PC-9 (cell line): ENCODE data around the gene VAC14. TPM values are rescaled to one million over a fixed set of nuclear protein-coding genes. Genes with fewer than 3 reads are reported as not detected.

Experiments used
- BruUV-seq: library from RNA; stranded (reverse); fragments of 400-500 nt; replicated peaks from 2 replicates; lab custom pipeline; 2021; lab: Mats Ljungman, UMichigan
- CTCF ChIA-PET: fragments of 300-600 bp; sonication (Branson Sonifier 250); formaldehyde crosslinking; loops from one replicate; lab custom pipeline; 2022; ENCODE audit warnings: antibody characterized with exemption; lab: Charles Lee
- POLR2A ChIA-PET: fragments of 300-600 bp; sonication (Branson Sonifier 250); formaldehyde crosslinking; loops from one replicate; lab custom pipeline; 2022; ENCODE audit warnings: antibody characterized with exemption; ENCODE audit not compliant: unreplicated experiment; lab: Charles Lee
- DNase-seq, 2 experiments: peaks; one replicate each; pipeline versions ENCODE4 v3.0.0 to v3.0.0-alpha.2; 2015 to 2022; ENCODE audit warnings: mixed read lengths in 1 of 2
- H2AFZ ChIP-seq: fragments of 200-600 bp; sonication (generic); 2 replicates; pipeline ENCODE4 v1.8.1; 2017; ENCODE audit warnings: antibody characterized with exemption
- H3F3A ChIP-seq: fragments of 200-600 bp; sonication (generic); 2 replicates; pipeline ENCODE4 v1.8.1; 2017; ENCODE audit warnings: antibody characterized with exemption, mild to moderate bottlenecking, low read depth; ENCODE audit not compliant: insufficient read depth
- H3K27ac ChIP-seq: fragments of 200-600 bp; sonication (generic); 2 replicates; pipeline ENCODE4 v1.6.1; 2016; ENCODE audit warnings: mixed run types
- H3K27me3 ChIP-seq: fragments of 200-600 bp; sonication (generic); 2 replicates; pipeline ENCODE4 v1.6.1; 2016; ENCODE audit warnings: low read depth, mixed run types; ENCODE audit not compliant: insufficient read depth
- H3K36me3 ChIP-seq: fragments of 200-600 bp; sonication (generic); 2 replicates; pipeline ENCODE4 v1.6.1; 2016; ENCODE audit warnings: low read depth, mixed run types
- H3K4me1 ChIP-seq: fragments of 200-600 bp; sonication (generic); replicated peaks from 2 replicates; pipeline ENCODE4 v1.6.1; 2016; ENCODE audit warnings: mixed run types; ENCODE audit not compliant: insufficient read depth
- H3K4me2 ChIP-seq: fragments of 200-600 bp; sonication (generic); 2 replicates; pipeline ENCODE4 v1.6.1; 2017; ENCODE audit warnings: mixed run types
- H3K4me3 ChIP-seq: fragments of 200-600 bp; sonication (generic); 2 replicates; pipeline ENCODE4 v1.6.1; 2016; ENCODE audit warnings: mixed run types
- H3K79me2 ChIP-seq: fragments of 200-600 bp; sonication (generic); 2 replicates; pipeline ENCODE4 v1.6.1; 2017; ENCODE audit warnings: low read depth, mixed run types
- H3K9me2 ChIP-seq: fragments of 200-600 bp; sonication (generic); 2 replicates; pipeline ENCODE4 v1.8.1; 2017; ENCODE audit warnings: mild to moderate bottlenecking; ENCODE audit not compliant: insufficient read depth
- H3K9me3 ChIP-seq: fragments of 200-600 bp; sonication (generic); 2 replicates; pipeline ENCODE4 v1.8.1; 2016; ENCODE audit warnings: low read depth; ENCODE audit not compliant: insufficient read depth
- H4K20me1 ChIP-seq: fragments of 200-600 bp; sonication (generic); 2 replicates; pipeline ENCODE4 v1.8.1; 2017; ENCODE audit not compliant: insufficient read depth
- CTCF ChIP-seq: fragments of 200-600 bp; sonication (generic); conservative IDR thresholded peaks from 2 replicates; pipeline ENCODE4 v1.6.1; 2017; ENCODE audit warnings: mixed run types, antibody characterized with exemption, mild to moderate bottlenecking, moderate library complexity
- EZH2 ChIP-seq: fragments of 200-600 bp; sonication (generic); IDR thresholded peaks from 2 replicates; pipeline ENCODE4 v1.8.0; 2017; ENCODE audit warnings: antibody characterized with exemption, low read depth
- intact Hi-C: fragments of 100-400 bp; cut with micrococcal nuclease; formaldehyde crosslinking; loops from one replicate; pipeline ENCODE4 v1.10.0; 2022; ENCODE audit not compliant: unreplicated experiment
- total RNA-seq: library from RNA; stranded (reverse); gene quantifications from 2 replicates; pipeline ENCODE4 v1.2.3, GENCODE V29; 2021

The VAC14 gene
- total RNA-seq, 1 experiment from 2014 or later: 46.8 TPM

GRCh38 chr16:70661534-70661917 is 139.4 kb downstream of the VAC14 start:
- no peak for DNase-seq
- TF ChIP-seq CTCF (no peak), EZH2 (no peak)
- Histone ChIP-seq H3K4me3 (no peak overlapping the region), H3K9me2 (no peaks in the 10 kb centered on the region), H3F3A (peaks cover 3% of the 10 kb centered on the region; the same call in 1 of the 2 replicates), H4K20me1 (no peaks in the 10 kb centered on the region), H3K27ac (no peak overlapping the region), H3K79me2 (no peaks in the 10 kb centered on the region), H2AFZ (no peak overlapping the region), H3K36me3 (no peaks in the 10 kb centered on the region), H3K27me3 (no peaks in the 10 kb centered on the region), H3K4me2 (no peak overlapping the region), H3K9me3 (no peaks in the 10 kb centered on the region), H3K4me1 (no peaks in the 10 kb centered on the region)
- BruUV-seq: no TSS peak
- intact Hi-C loops: no loop called here
- ChIA-PET CTCF (no interaction called here), POLR2A (no interaction called here)

GRCh38 chr16:70660672-70661350 is 140.1 kb downstream of the VAC14 start:
- H3K4me1 ChIP-seq: no peaks in the 10 kb centered on the region
- intact Hi-C loops: no loop called here
- ChIA-PET POLR2A (no interaction called here), CTCF (interaction anchor here (0.7 kb wide), 1 partner anchor 757 kb away, joined by 4 read pairs; no protein-coding TSS in a partner anchor)
- no peaks in the 10 kb centered on the region for H3K79me2 ChIP-seq
- no peaks in the 10 kb centered on the region for H3K27me3 ChIP-seq
- H3K27ac ChIP-seq: no peak overlapping the region
- no peak for TF ChIP-seq CTCF
- no peak for TF ChIP-seq EZH2
- DNase-seq: no peak
- no peaks in the 10 kb centered on the region for H3K9me3 ChIP-seq
- H3K36me3 ChIP-seq: no peaks in the 10 kb centered on the region
- H2AFZ ChIP-seq: no peak overlapping the region
- no peaks in the 10 kb centered on the region; the same call in 1 of the 2 replicates for H3F3A ChIP-seq
- BruUV-seq: no TSS peak
- no peaks in the 10 kb centered on the region for H4K20me1 ChIP-seq
- H3K4me3 ChIP-seq: no peak overlapping the region
- H3K4me2 ChIP-seq: no peak overlapping the region
- no peaks in the 10 kb centered on the region for H3K9me2 ChIP-seq

- Histone ChIP-seq H3K4me1 (no peaks in the 10 kb centered on the region), H3K27ac (no peak overlapping the region), H3F3A (no peaks in the 10 kb centered on the region; the same call in 1 of the 2 replicates), H3K4me3 (no peak overlapping the region), H3K9me3 (no peaks in the 10 kb centered on the region), H3K9me2 (no peaks in the 10 kb centered on the region), H3K36me3 (no peaks in the 10 kb centered on the region), H3K27me3 (no peaks in the 10 kb centered on the region), H3K79me2 (no peaks in the 10 kb centered on the region), H4K20me1 (no peaks in the 10 kb centered on the region), H2AFZ (no peak overlapping the region), H3K4me2 (no peak overlapping the region)
- no peak for DNase-seq
- ChIA-PET POLR2A (interaction anchor here (0.5 kb wide), 1 partner anchor 966 kb away, joined by 21 read pairs; the partner anchor contains the start of gene MARVELD3), CTCF (interaction anchor here (0.7 kb wide), 1 partner anchor 757 kb away, joined by 4 read pairs; no protein-coding TSS in a partner anchor)
- no peak for TF ChIP-seq EZH2
- no peak for TF ChIP-seq CTCF
- intact Hi-C loops: no loop called here
- BruUV-seq: no TSS peak
These were observed 140.8 kb downstream of the VAC14 start for GRCh38 chr16:70659953-70660671.
